Smooth muscle cell (in vitro differentiated cells): Measurements from ENCODE around the gene GPS1. TPM values are rescaled to one million over a fixed set of nuclear protein-coding genes. Genes with fewer than 3 reads are reported as not detected.

Source experiments
- DNase-seq: peaks from one replicate; lab custom pipeline; 2025; ENCODE audit not compliant: unreplicated experiment; lab: John Stamatoyannopoulos, UW
- H2AFZ ChIP-seq: fragments of 200-600 bp; sonication (generic); 2 replicates; pipeline ENCODE4 v1.6.0; 2016; ENCODE audit warnings: antibody characterized with exemption, low read depth, mild to moderate bottlenecking
- H3F3A ChIP-seq: fragments of 200-600 bp; sonication (generic); 2 replicates; pipeline ENCODE4 v1.6.0; 2017; ENCODE audit warnings: antibody characterized with exemption, low read depth
- H3K27ac ChIP-seq: fragments of 200-600 bp; sonication (generic); 2 replicates; pipeline ENCODE4 v1.5.1; 2016; ENCODE audit warnings: low read depth, mild to moderate bottlenecking
- H3K27me3 ChIP-seq: fragments of 200-600 bp; sonication (generic); 2 replicates; pipeline ENCODE4 v1.6.1; 2016; ENCODE audit warnings: low read depth, mild to moderate bottlenecking
- H3K36me3 ChIP-seq: fragments of 200-600 bp; sonication (generic); 2 replicates; pipeline ENCODE4 v1.5.1; 2016; ENCODE audit warnings: low read depth
- H3K4me1 ChIP-seq: fragments of 200-600 bp; sonication (generic); 2 replicates; pipeline ENCODE4 v1.5.1; 2016; ENCODE audit warnings: low read depth
- H3K4me2 ChIP-seq: fragments of 200-600 bp; sonication (generic); 2 replicates; pipeline ENCODE4 v1.6.0; 2016; ENCODE audit warnings: mild to moderate bottlenecking
- H3K4me3 ChIP-seq: fragments of 200-600 bp; sonication (generic); 2 replicates; pipeline ENCODE4 v1.5.1; 2016; ENCODE audit warnings: mild to moderate bottlenecking
- H3K79me2 ChIP-seq: fragments of 200-600 bp; sonication (generic); 2 replicates; pipeline ENCODE4 v1.6.0; 2016; ENCODE audit warnings: low read depth, mild to moderate bottlenecking
- H3K9ac ChIP-seq: fragments of 200-600 bp; sonication (generic); 2 replicates; pipeline ENCODE4 v1.6.0; 2016; ENCODE audit warnings: low read depth
- H3K9me3 ChIP-seq: fragments of 200-600 bp; sonication (generic); replicated peaks from 2 replicates; pipeline ENCODE4 v1.5.1; 2016; ENCODE audit warnings: low read depth
- H4K20me1 ChIP-seq: fragments of 200-600 bp; sonication (generic); 2 replicates; pipeline ENCODE4 v1.6.0; 2016; ENCODE audit warnings: low read depth
- CTCF ChIP-seq: fragments of 200-600 bp; sonication (generic); IDR thresholded peaks from 2 replicates; pipeline ENCODE4 v1.5.1; 2017; ENCODE audit warnings: borderline replicate concordance, mild to moderate bottlenecking, antibody characterized with exemption; ENCODE audit not compliant: insufficient read depth, poor library complexity, severe bottlenecking
- WGBS: methylation state at CpG from one replicate; pipeline ENCODE4 v1.1.7; 2016; ENCODE audit warnings: low lambda C conversion rate; 5-methylcytosine and 5-hydroxymethylcytosine counted together
- polyA plus RNA-seq: library from polyadenylated mRNA; unstranded; fragments of >200 nt; fragmentation: Nextera tagmentation; extraction: Ambion mirVana; gene quantifications from 2 replicates; pipeline ENCODE4 v1.2.1, GENCODE V29; 2016
- total RNA-seq: library from RNA; depleted of rRNA; stranded (reverse); fragments of >200 nt; gene quantifications from 2 replicates; pipeline ENCODE4 v1.2.3, GENCODE V29; 2014

The GPS1 gene
- total and polyA plus RNA-seq, 2 experiments from 2014 or later, result 93.7 to 134 TPM

GRCh38 chr17:82092628-82092994, 40.9 kb downstream of the GPS1 start:
- no peak for TF ChIP-seq CTCF
- Histone ChIP-seq H3K36me3 (no peaks in the 10 kb centered on the region), H2AFZ (no peak overlapping the region), H3K4me3 (no peak overlapping the region), H3K9ac (no peak overlapping the region), H3K4me2 (no peak overlapping the region), H3K27ac (no peak overlapping the region), H3K4me1 (peaks cover 15% of the 10 kb centered on the region), H3F3A (no peaks in the 10 kb centered on the region), H3K79me2 (peaks cover 50% of the 10 kb centered on the region), H3K27me3 (no peaks in the 10 kb centered on the region), H4K20me1 (peaks cover 94% of the 10 kb centered on the region), H3K9me3 (no peaks in the 10 kb centered on the region)
- WGBS, result 100% methylated on average over 13 of the region's 20 CpGs
- no peak for DNase-seq

- Histone ChIP-seq H3F3A (no peaks in the 10 kb centered on the region), H3K27ac (no peak overlapping the region), H3K36me3 (no peaks in the 10 kb centered on the region), H3K4me1 (peaks cover 15% of the 10 kb centered on the region), H3K4me3 (no peak overlapping the region), H4K20me1 (peaks cover 91% of the 10 kb centered on the region), H3K4me2 (no peak overlapping the region), H2AFZ (no peak overlapping the region), H3K9me3 (no peaks in the 10 kb centered on the region), H3K27me3 (no peaks in the 10 kb centered on the region), H3K79me2 (peaks cover 53% of the 10 kb centered on the region), H3K9ac (no peak overlapping the region)
- TF ChIP-seq CTCF, result no peak
- 98% methylated on average over 39 of the region's 40 CpGs for WGBS
- no peak for DNase-seq
Observed at GRCh38 chr17:82092995-82093751, 41.5 kb downstream of the GPS1 start.

- no peak for DNase-seq
- peak overlapping the region; percentile 100 for H3K4me2 ChIP-seq
- WGBS, result 89% methylated on average over 35 of the region's 37 CpGs
Observed at GRCh38 chr17:82094931-82095776, 43.5 kb downstream of the GPS1 start.

More at GRCh38 chr17:82094931-82095776, 43.5 kb downstream of the GPS1 start:
- H2AFZ ChIP-seq, result no peak overlapping the region
- H3K79me2 ChIP-seq, result peaks cover 53% of the 10 kb centered on the region
- peaks cover 73% of the 10 kb centered on the region for H4K20me1 ChIP-seq
- no peaks in the 10 kb centered on the region for H3K27me3 ChIP-seq
- TF ChIP-seq CTCF, result no peak
- peaks cover 28% of the 10 kb centered on the region for H3K4me1 ChIP-seq
- H3F3A ChIP-seq, result peaks cover 1% of the 10 kb centered on the region
- no peaks in the 10 kb centered on the region for H3K36me3 ChIP-seq
- no peak overlapping the region for H3K9ac ChIP-seq
- H3K27ac ChIP-seq, result no peak overlapping the region
- no peaks in the 10 kb centered on the region for H3K9me3 ChIP-seq
- H3K4me3 ChIP-seq, result peak overlapping the region; percentile 28
